ENCODE results near the gene CADM1. TPM values are rescaled to one million over a fixed set of nuclear protein-coding genes. Genes with fewer than 3 reads are reported as not detected.

CADM1 gene
- total and polyA plus RNA-seq, 10 donors = 1.4 to 18.8 (median 10.4) TPM

- peaks cover 0 to 3% (median 0%) of the 10 kb centered on the region in 6 donors for H3K4me1 ChIP-seq
- no peak overlapping the region for H3K4me3 ChIP-seq
- no peak for DNase-seq
- intact Hi-C loops (cut with DNase I; ENCODE audit: low total_unique reads) = no loop called here
- no peaks in the 10 kb centered on the region for H3K9me3 ChIP-seq
- H3K36me3 ChIP-seq = no peaks in the 10 kb centered on the region
- WGBS, 5 donors = 61 to 75% (median 66%) methylated on average over 5 of the region's 5 CpGs
- H3K27me3 ChIP-seq (replicated peaks in 1 of 7) = no peaks in the 10 kb centered on the region
- TF ChIP-seq POLR2A (IDR thresholded peaks at IDR 0.05) = no peak
- TF ChIP-seq CTCF (IDR thresholded peaks at IDR 0.05 in 8 of 11, conservative IDR thresholded peaks at IDR 0.05 in 3 of 11) = no peak
- no peak for TF ChIP-seq POLR2AphosphoS5 (IDR thresholded peaks at IDR 0.05)
- H3K27ac ChIP-seq = peak overlapping the region in 4 of 8 donors; percentile 1 to 75 (median 44)
These were observed 281.2 kb downstream of the CADM1 start for GRCh38 chr11:115222863-115223530.

- intact Hi-C loops (cut with DNase I; ENCODE audit: low total_unique reads) = no loop called here
These were observed 281.9 kb downstream of the CADM1 start for GRCh38 chr11:115222218-115222862.

GRCh38 chr11:115221461-115222069 is 282.6 kb downstream of the CADM1 start:
- peaks cover 0 to 3% (median 0%) of the 10 kb centered on the region in 6 donors for H3K4me1 ChIP-seq
- H3K4me3 ChIP-seq = no peak overlapping the region
- no peak for DNase-seq
- intact Hi-C loops (cut with DNase I; ENCODE audit: low total_unique reads) = no loop called here
- TF ChIP-seq POLR2AphosphoS5 (IDR thresholded peaks at IDR 0.05) (no peak), CTCF (IDR thresholded peaks at IDR 0.05 in 8 of 11, conservative IDR thresholded peaks at IDR 0.05 in 3 of 11) (no peak), POLR2A (IDR thresholded peaks at IDR 0.05) (no peak)
- 49 to 84% (median 79%) methylated on average over 2 of the region's 2 CpGs for WGBS, 5 donors
- H3K27me3 ChIP-seq (replicated peaks in 1 of 7) = no peaks in the 10 kb centered on the region
- H3K27ac ChIP-seq = peak overlapping the region in 4 of 8 donors; percentile 48 to 76 (median 63)
- no peaks in the 10 kb centered on the region for H3K9me3 ChIP-seq
- H3K36me3 ChIP-seq = no peaks in the 10 kb centered on the region

More at GRCh38 chr11:115222218-115222862, 281.9 kb downstream of the CADM1 start:
- peak overlapping the region in 5 of 8 donors; percentile 16 to 76 (median 51) for H3K27ac ChIP-seq
- H3K4me1 ChIP-seq = peaks cover 0 to 3% (median 0%) of the 10 kb centered on the region in 6 donors
- H3K4me3 ChIP-seq = no peak overlapping the region
- no peaks in the 10 kb centered on the region for H3K27me3 ChIP-seq (replicated peaks in 1 of 7)
- WGBS, 5 donors = 54 to 74% (median 64%) methylated on average over 5 of the region's 5 CpGs
- TF ChIP-seq POLR2AphosphoS5 (IDR thresholded peaks at IDR 0.05) (peak in 1 of 3 donors; percentile 20), CTCF (IDR thresholded peaks at IDR 0.05 in 8 of 11, conservative IDR thresholded peaks at IDR 0.05 in 3 of 11) (no peak), POLR2A (IDR thresholded peaks at IDR 0.05) (no peak)
- H3K9me3 ChIP-seq = no peaks in the 10 kb centered on the region
- no peak for DNase-seq
- no peaks in the 10 kb centered on the region for H3K36me3 ChIP-seq

GRCh38 chr11:115220911-115221310 is 283.3 kb downstream of the CADM1 start:
- Histone ChIP-seq H3K4me1 (peaks cover 0 to 3% (median 0%) of the 10 kb centered on the region in 6 donors), H3K36me3 (no peaks in the 10 kb centered on the region), H3K27ac (peak overlapping the region in 2 of 8 donors; percentile 1 to 75), H3K9me3 (no peaks in the 10 kb centered on the region), H3K4me3 (no peak overlapping the region), H3K27me3 (replicated peaks in 1 of 7) (no peaks in the 10 kb centered on the region)
- TF ChIP-seq POLR2AphosphoS5 (IDR thresholded peaks at IDR 0.05) (no peak), POLR2A (IDR thresholded peaks at IDR 0.05) (no peak), CTCF (IDR thresholded peaks at IDR 0.05 in 8 of 11, conservative IDR thresholded peaks at IDR 0.05 in 3 of 11) (no peak)
- WGBS, 5 donors = 82 to 90% (median 86%) methylated on average over 4 of the region's 4 CpGs
- intact Hi-C loops (cut with DNase I; ENCODE audit: low total_unique reads) = no loop called here
- DNase-seq = no peak
